ENCODE results near the gene TRAF1. TPM values are rescaled to one million over a fixed set of nuclear protein-coding genes. Genes with fewer than 3 reads are reported as not detected.

The TRAF1 gene
- total RNA-seq, 2 experiments from 2014 or later: 61.9 to 64.3 TPM

- Mint-ChIP-seq H3K27ac (no peak overlapping the region), H3K4me1 (peaks cover 24% of the 10 kb centered on the region), H3K27me3 (no peaks in the 10 kb centered on the region), H3K36me3 (ENCODE audit: low read depth) (peaks cover 76% of the 10 kb centered on the region), H3K9me3 (no peaks in the 10 kb centered on the region), H3K4me3 (no peak overlapping the region)
- DNase-seq: no peak
- ChIA-PET CTCF (interaction anchor here (1.3 to 1.4 kb wide), 2 partner anchors 16 to 109 kb away, joined by 4 read pairs; no protein-coding TSS in a partner anchor), POLR2A (no interaction called here)
Measured at GRCh38 chr9:120853198-120853597, 73.4 kb downstream of the TRAF1 start.

Other genes starting within 250 kb of the TRAF1 start
- gene MEGF9, start 212.3 kb downstream of the TRAF1 start, total RNA-seq: 10 to 100 TPM in 1 of 2 experiments, 1 to 10 TPM in 1; 9.4 to 10.5 TPM
- gene FBXW2, start 133.4 kb downstream of the TRAF1 start, total RNA-seq: 10 to 100 TPM; 70.9 to 83.3 TPM
- gene PSMD5, start 83.9 kb downstream of the TRAF1 start, total RNA-seq: 10 to 100 TPM; 35.3 to 50.9 TPM
- 100 to 1,000 TPM; 331 to 351 TPM for gene PHF19, start 49.6 kb downstream of the TRAF1 start, total RNA-seq
- gene C5, start 123.5 kb upstream of the TRAF1 start, total RNA-seq: 1 to 10 TPM; 2.4 to 2.8 TPM
- 10 to 100 TPM; 90.7 to 91.5 TPM for gene CNTRL, start 148.2 kb upstream of the TRAF1 start, total RNA-seq